Heart left ventricle (tissue), 16 donors: ENCODE measurements around the gene NIF3L1. TPM values are rescaled to one million over a fixed set of nuclear protein-coding genes. Genes with fewer than 3 reads are reported as not detected.

Experiments used
- ATAC-seq, 4 donors: fragments of 200-7000 bp; cut with Tn5 transposase; one replicate each; pipeline ENCODE4 v1.9.1; 2020 to 2022; ENCODE audit warnings: moderate library complexity in 4 of 4, mild to moderate bottlenecking in 3 of 4, moderate number of reproducible peaks in 1 of 4
- DNase-seq, 5 donors: peaks; one replicate each; pipeline ENCODE4 v3.0.0-alpha.2; 2020
- H3K27ac ChIP-seq, 12 donors: fragments of 200-600 bp; sonication (generic) in 4 of 12; one replicate each; pipeline versions ENCODE4 v1.5.0 to v1.8.0; 2016 to 2022; ENCODE audit warnings: mild to moderate bottlenecking in 2 of 12
- H3K27me3 ChIP-seq, 9 donors: fragments of 200-600 bp; sonication (generic) in 2 of 9; one replicate each; pipeline versions ENCODE4 v1.5.1 to v1.8.0; 2016 to 2022; ENCODE audit warnings: mild to moderate bottlenecking in 3 of 9
- H3K36me3 ChIP-seq, 9 donors: fragments of 200-600 bp; sonication (generic) in 2 of 9; one replicate each; pipeline versions ENCODE4 v1.5.0 to v1.8.0; 2018 to 2022; ENCODE audit warnings: mild to moderate bottlenecking in 2 of 9
- H3K4me1 ChIP-seq, 12 donors: fragments of 200-600 bp; sonication (generic) in 4 of 12; one replicate each; pipeline versions ENCODE4 v1.5.0 to v1.8.0; 2016 to 2022; ENCODE audit warnings: mild to moderate bottlenecking in 3 of 12
- H3K4me3 ChIP-seq, 12 donors: fragments of 200-600 bp; sonication (generic) in 4 of 12; one replicate each; pipeline versions ENCODE4 v1.5.0 to v1.8.0; 2017 to 2022; ENCODE audit warnings: mild to moderate bottlenecking in 9 of 12, moderate library complexity in 4 of 12
- H3K9me3 ChIP-seq, 12 donors: fragments of 200-600 bp; sonication (generic) in 4 of 12; one replicate each; pipeline versions ENCODE4 v1.5.0 to v1.8.0; 2016 to 2022; ENCODE audit warnings: mild to moderate bottlenecking in 1 of 12
- POLR2A ChIP-seq, 2 donors: fragments of 450-650 bp; IDR thresholded peaks; one replicate each; pipeline ENCODE4 v1.6.1; 2017; ENCODE audit warnings: antibody characterized with exemption in 2 of 2, mild to moderate bottlenecking in 2 of 2, moderate library complexity in 2 of 2
- WGBS, 4 donors: extraction: QIAGEN DNeasy Blood & Tissue Kit in 2 of 4; methylation state at CpG; one replicate each; pipeline versions ENCODE4 v1.1.5 to v1.1.7; 2013 to 2018; 5-methylcytosine and 5-hydroxymethylcytosine counted together
- intact Hi-C, 10 donors: fragments of 100-400 bp; cut with DNase I; formaldehyde crosslinking; loops; one replicate each; pipeline versions ENCODE4 v1.11.1 to v1.14.2; 2022
- polyA plus RNA-seq, 2 donors: library from polyadenylated mRNA; stranded (reverse); fragments of 200-250 nt; gene quantifications; one replicate each; pipeline ENCODE4 v1.2.3, GENCODE V29; 2013
- total RNA-seq, 9 donors: library from RNA; depleted of rRNA in 2 of 9; stranded (reverse); fragments of >200 nt in 2 of 9; fragmentation: NEBNext Ultra II Directional in 3 of 9; extraction: Animal tissue kit (Norgen Biotek cat#: 25700) in 3 of 9; gene quantifications; one replicate each; pipeline versions ENCODE4 v1.1.0 to v1.2.4, GENCODE V29; 2016 to 2023
- TF ChIP-seq, protein P1 (sequence below), 12 donors: fragments of 200-600 bp; sonication (generic) in 4 of 12; IDR thresholded peaks; one replicate each; pipeline versions ENCODE4 v1.5.0 to v1.8.0; 2018 to 2022; ENCODE audit warnings: antibody characterized with exemption in 12 of 12, mild to moderate bottlenecking in 5 of 12
- donor health status: ischemic (EF 13 %, LVEDD 7.1; RV severe dilation, severe dysfunction).
- donor health status: healthy with polysubstance abuse.
- donor health status: DM: no; HTN: yes; CAD: no.
- donor health status: DM: no; HTN: no; CAD: no.
- donor health status: ischemic (EF 25% LVEDD 6.9; RV normal size, moderate dysfunction).
- donor health status: ischemic (EF 25% LVEDD 5.7; RV mildly dilated, moderate dysfunction).
- donor health status: healthy.
- donor health status: DM: yes; HTN: yes; CAD: no.
- donor health status: ischemic (EF 35%, LVEDD 5.7; RV mildly dilated, moderate dysfunction).
- donor health status: nonischemic (EF 11% LVEDD 7.7; RV severe dilation, severe dysfunction).
- donor health status: DM: yes; HTN: yes; CAD: no.
- donor health status: PGD.
- donor health status: ischemic (EF 29% LVEDD 5.4; RV normal size, mild dysfunction).
- donor health status: nonischemic (EF 23%, LVEDD 6.1; RV moderate dilation, normal function).

Gene NIF3L1
- total and polyA plus RNA-seq, 11 donors, result 12.0 to 43.3 (median 21.6) TPM

GRCh38 chr2:200845194-200845593 is 44.0 kb upstream of the NIF3L1 start:
- H3K27ac ChIP-seq, result no peak overlapping the region
- no peak overlapping the region for H3K4me3 ChIP-seq
- intact Hi-C loops, result no loop called here
- WGBS, 4 donors, result 92 to 100% (median 94%) methylated on average over 5 of the region's 5 CpGs
- H3K36me3 ChIP-seq, result peaks cover 0 to 1% (median 0%) of the 10 kb centered on the region in 9 donors
- H3K27me3 ChIP-seq, result no peaks in the 10 kb centered on the region
- no peak for TF ChIP-seq POLR2A (IDR thresholded peaks at IDR 0.05)
- TF ChIP-seq, protein P1, sequence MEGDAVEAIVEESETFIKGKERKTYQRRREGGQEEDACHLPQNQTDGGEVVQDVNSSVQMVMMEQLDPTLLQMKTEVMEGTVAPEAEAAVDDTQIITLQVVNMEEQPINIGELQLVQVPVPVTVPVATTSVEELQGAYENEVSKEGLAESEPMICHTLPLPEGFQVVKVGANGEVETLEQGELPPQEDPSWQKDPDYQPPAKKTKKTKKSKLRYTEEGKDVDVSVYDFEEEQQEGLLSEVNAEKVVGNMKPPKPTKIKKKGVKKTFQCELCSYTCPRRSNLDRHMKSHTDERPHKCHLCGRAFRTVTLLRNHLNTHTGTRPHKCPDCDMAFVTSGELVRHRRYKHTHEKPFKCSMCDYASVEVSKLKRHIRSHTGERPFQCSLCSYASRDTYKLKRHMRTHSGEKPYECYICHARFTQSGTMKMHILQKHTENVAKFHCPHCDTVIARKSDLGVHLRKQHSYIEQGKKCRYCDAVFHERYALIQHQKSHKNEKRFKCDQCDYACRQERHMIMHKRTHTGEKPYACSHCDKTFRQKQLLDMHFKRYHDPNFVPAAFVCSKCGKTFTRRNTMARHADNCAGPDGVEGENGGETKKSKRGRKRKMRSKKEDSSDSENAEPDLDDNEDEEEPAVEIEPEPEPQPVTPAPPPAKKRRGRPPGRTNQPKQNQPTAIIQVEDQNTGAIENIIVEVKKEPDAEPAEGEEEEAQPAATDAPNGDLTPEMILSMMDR (IDR thresholded peaks at IDR 0.05), result no peak
- no peaks in the 10 kb centered on the region for H3K4me1 ChIP-seq
- ATAC-seq, result peak in 1 of 4 donors; percentile 42
- no peaks in the 10 kb centered on the region for H3K9me3 ChIP-seq
- DNase-seq, result no peak

DNA sequence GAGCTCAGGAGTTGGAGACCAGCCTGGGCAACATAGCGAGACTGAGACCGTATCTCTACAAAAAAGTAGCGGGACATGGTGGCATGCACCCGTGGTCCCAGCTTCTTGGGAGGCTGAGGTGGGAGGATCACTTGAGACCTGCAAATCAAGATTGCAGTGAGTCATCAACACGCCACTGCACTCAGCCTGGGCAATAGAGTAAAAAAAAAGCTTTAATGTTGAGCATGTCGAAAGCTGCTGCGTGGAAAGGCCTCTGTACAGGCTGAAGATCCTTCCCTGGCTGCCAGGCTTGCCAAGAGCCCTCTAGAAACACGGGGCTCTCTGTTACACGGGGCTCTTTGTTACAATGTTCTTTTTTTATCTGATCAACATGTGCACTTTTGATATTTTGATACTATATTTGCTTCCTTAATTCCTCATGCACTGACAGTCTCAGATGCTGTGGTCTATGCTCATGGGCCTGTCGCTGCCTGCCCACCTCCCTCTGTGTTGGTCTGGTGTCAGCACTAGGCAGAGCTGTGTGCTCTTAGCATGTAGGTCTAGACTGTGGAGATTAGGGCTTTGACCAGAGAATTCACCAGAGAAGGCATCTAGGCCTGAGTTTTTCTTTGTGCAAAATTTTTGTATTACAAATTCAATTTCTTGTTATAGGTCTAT is 43.4 kb upstream of the NIF3L1 start:
- no peak overlapping the region for H3K4me3 ChIP-seq
- no peaks in the 10 kb centered on the region for H3K9me3 ChIP-seq
- H3K27ac ChIP-seq, result no peak overlapping the region
- peaks cover 0 to 7% (median 6%) of the 10 kb centered on the region in 9 donors for H3K36me3 ChIP-seq
- TF ChIP-seq POLR2A (IDR thresholded peaks at IDR 0.05), result no peak
- TF ChIP-seq, protein P1 (IDR thresholded peaks at IDR 0.05), result no peak
- intact Hi-C loops, result no loop called here
- no peaks in the 10 kb centered on the region for H3K27me3 ChIP-seq
- peaks cover 0 to 2% (median 0%) of the 10 kb centered on the region in 12 donors for H3K4me1 ChIP-seq
- DNase-seq (no peak), ATAC-seq (no peak)
- WGBS, 4 donors, result 86 to 91% (median 90%) methylated on average over 10 of the region's 10 CpGs

- Histone ChIP-seq H3K4me3 (no peak overlapping the region), H3K27me3 (no peaks in the 10 kb centered on the region), H3K9me3 (no peaks in the 10 kb centered on the region), H3K27ac (no peak overlapping the region), H3K4me1 (peaks cover 0 to 2% (median 0%) of the 10 kb centered on the region in 12 donors), H3K36me3 (peaks cover 0 to 22% (median 20%) of the 10 kb centered on the region in 9 donors)
- TF ChIP-seq, protein P1 (IDR thresholded peaks at IDR 0.05), result no peak
- no peak for TF ChIP-seq POLR2A (IDR thresholded peaks at IDR 0.05)
- no peak for ATAC-seq
- intact Hi-C loops, result no loop called here
- DNase-seq, result no peak
Observed at GRCh38 chr2:200847269-200847668, 41.9 kb upstream of the NIF3L1 start.

DNA sequence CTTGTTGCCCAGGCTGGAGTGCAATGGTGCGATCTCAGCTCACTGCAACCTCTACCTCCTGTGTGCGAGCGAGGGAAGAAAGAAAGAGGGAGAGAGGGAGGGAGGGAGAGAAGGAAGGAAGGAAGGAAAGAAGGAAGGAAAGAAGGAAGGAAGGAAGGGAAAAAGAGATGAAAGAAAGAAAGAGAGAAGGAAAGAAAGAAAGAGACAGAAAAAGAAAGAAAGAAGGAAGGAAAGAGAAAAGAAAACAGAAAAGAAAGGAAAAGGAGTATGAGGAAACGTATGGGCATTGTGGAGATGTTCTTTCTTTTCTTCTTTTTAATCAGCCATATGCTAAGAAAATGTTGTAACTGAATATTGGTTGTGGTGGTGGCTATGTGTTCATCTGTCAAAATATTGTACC is 41.2 kb upstream of the NIF3L1 start:
- no peak for TF ChIP-seq POLR2A (IDR thresholded peaks at IDR 0.05)
- TF ChIP-seq, protein P1 (IDR thresholded peaks at IDR 0.05), result no peak
- Histone ChIP-seq H3K4me1 (peaks cover 0 to 2% (median 0%) of the 10 kb centered on the region in 12 donors), H3K27ac (no peak overlapping the region), H3K27me3 (no peaks in the 10 kb centered on the region), H3K4me3 (no peak overlapping the region), H3K9me3 (no peaks in the 10 kb centered on the region), H3K36me3 (peaks cover 0 to 28% (median 27%) of the 10 kb centered on the region in 9 donors)
- whole genome bisulfite sequencing, 4 donors, result 72 to 94% (median 83%) methylated on average over 4 of the region's 4 CpGs
- no peak for DNase-seq
- intact Hi-C loops, result loop anchor here in 1 of 10 donors (2.0 kb wide), 1 partner anchor 21 kb away; no protein-coding TSS in a partner anchor
- ATAC-seq, result no peak
